OCI-LY7 (cell line): ENCODE measurements around the gene CDH12. TPM values are rescaled to one million over a fixed set of nuclear protein-coding genes. Genes with fewer than 3 reads are reported as not detected.
"Not testable (repeated sequence)": the region's sequence is repeated elsewhere in the genome, so short reads cannot be mapped to it uniquely, and the experiment has no call there.

Experiments
- BruUV-seq: library from RNA; stranded (reverse); fragments of 400-500 nt; replicated peaks from 2 replicates; lab custom pipeline; 2021; lab: Mats Ljungman, UMichigan
- CTCF ChIA-PET: fragments of 300-600 bp; sonication (Branson Sonifier 250); formaldehyde crosslinking; loops from one replicate; lab custom pipeline; 2022; ENCODE audit warnings: antibody characterized with exemption; ENCODE audit not compliant: unreplicated experiment; lab: Charles Lee
- POLR2A ChIA-PET: fragments of 300-600 bp; sonication (Branson Sonifier 250); formaldehyde crosslinking; loops from one replicate; lab custom pipeline; 2022; ENCODE audit warnings: antibody characterized with exemption; lab: Charles Lee
- DNase-seq: peaks from one replicate; pipeline ENCODE4 v3.0.0-alpha.2; 2015; ENCODE audit warnings: low spot score
- H2AFZ ChIP-seq: fragments of 200-600 bp; sonication (generic), shearing (Covaris generic); 2 replicates; pipeline ENCODE4 v1.6.1; 2014; ENCODE audit warnings: mild to moderate bottlenecking, antibody characterized with exemption, low read length, moderate library complexity
- H3K27ac ChIP-seq: fragments of 200-600 bp; sonication (generic); 2 replicates; pipeline ENCODE4 v1.5.1; 2014; ENCODE audit warnings: mixed run types, low read depth, mild to moderate bottlenecking, moderate library complexity, low read length, inconsistent platforms; ENCODE audit not compliant: poor library complexity, severe bottlenecking
- H3K36me3 ChIP-seq: fragments of 200-600 bp; sonication (generic); 2 replicates; pipeline ENCODE4 v1.6.1; 2014; ENCODE audit warnings: mild to moderate bottlenecking, antibody characterized with exemption, low read length, moderate library complexity, mixed read lengths; ENCODE audit not compliant: insufficient read depth
- H3K4me1 ChIP-seq: fragments of 200-600 bp; sonication (generic); 2 replicates; pipeline ENCODE4 v1.5.1; 2014; ENCODE audit warnings: mild to moderate bottlenecking, low read length; ENCODE audit not compliant: insufficient read depth, poor library complexity, severe bottlenecking
- H3K4me2 ChIP-seq: fragments of 200-600 bp; sonication (generic); 2 replicates; pipeline ENCODE4 v1.6.1; 2014; ENCODE audit warnings: mild to moderate bottlenecking, low read length
- H3K4me3 ChIP-seq: fragments of 200-600 bp; sonication (generic); 2 replicates; pipeline ENCODE4 v1.5.1; 2014; ENCODE audit warnings: mild to moderate bottlenecking, low read depth, low read length; ENCODE audit not compliant: poor library complexity, severe bottlenecking
- H3K79me2 ChIP-seq: fragments of 200-600 bp; sonication (generic); 2 replicates; pipeline ENCODE4 v1.6.1; 2016; ENCODE audit warnings: low read depth, mild to moderate bottlenecking, low read length, moderate library complexity, mixed read lengths; ENCODE audit not compliant: insufficient read depth
- H3K9me2 ChIP-seq: fragments of 200-600 bp; sonication (generic); 2 replicates; pipeline ENCODE4 v1.6.1; 2016; ENCODE audit warnings: mild to moderate bottlenecking, low read length, mixed read lengths; ENCODE audit not compliant: insufficient read depth
- H3K9me3 ChIP-seq: fragments of 200-600 bp; sonication (generic); 2 replicates; pipeline ENCODE4 v1.6.1; 2014; ENCODE audit warnings: mild to moderate bottlenecking, mixed run types, low read length, mixed read lengths
- H4K20me1 ChIP-seq: fragments of 200-600 bp; sonication (generic); 2 replicates; pipeline ENCODE4 v1.6.1; 2014; ENCODE audit warnings: mild to moderate bottlenecking, antibody characterized with exemption, low read length, moderate library complexity, mixed read lengths; ENCODE audit not compliant: insufficient read depth
- EZH2phosphoT487 ChIP-seq: fragments of 200-600 bp; sonication (generic); IDR thresholded peaks from 2 replicates; pipeline ENCODE4 v1.6.1; 2018; ENCODE audit warnings: low read depth, borderline replicate concordance, mild to moderate bottlenecking, mixed run types, antibody characterized with exemption, low read length, moderate library complexity, mixed read lengths
- intact Hi-C: fragments of 100-400 bp; cut with micrococcal nuclease; formaldehyde crosslinking; loops from one replicate; pipeline ENCODE4 v1.10.0; 2022; ENCODE audit not compliant: unreplicated experiment
- total RNA-seq, 2 experiments: library from RNA; depleted of rRNA in 1 of 2; stranded (reverse); fragments of >200 nt in 1 of 2; shearing (Covaris generic) in 1 of 2; gene quantifications; 2 replicates each; pipeline ENCODE4 v1.2.3, GENCODE V29; 2014 to 2022
- TF ChIP-seq, protein P1 (sequence below): fragments of 200-600 bp; sonication (generic); conservative IDR thresholded peaks from 2 replicates; pipeline ENCODE4 v1.5.1; 2014; ENCODE audit warnings: mild to moderate bottlenecking, antibody characterized with exemption, low read length, moderate library complexity, mixed read lengths

The CDH12 gene
- total RNA-seq, 2 experiments from 2014 or later: not detected

DNA sequence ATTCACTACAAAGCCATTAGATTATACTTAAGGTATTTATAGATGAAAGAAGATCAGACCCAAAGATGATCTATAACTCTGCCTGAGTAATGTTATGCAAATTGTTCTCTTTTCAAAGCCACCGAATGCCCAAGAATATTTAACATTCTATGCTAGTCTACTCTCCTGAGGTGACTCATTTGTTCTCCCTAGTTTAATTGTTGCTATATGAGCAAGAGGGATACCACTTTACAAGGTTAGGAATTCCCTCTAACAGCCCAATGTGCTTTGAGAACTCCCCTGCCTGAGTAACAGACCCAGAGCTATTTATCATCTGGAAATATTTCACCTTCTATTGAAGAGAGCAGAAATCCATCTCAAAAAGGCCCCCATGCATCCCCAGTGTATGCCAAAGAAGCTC is 867.3 kb downstream of the CDH12 start:
- BruUV-seq, CTCF ChIA-PET, H3K27ac ChIP-seq, H3K4me1 ChIP-seq, H4K20me1 ChIP-seq, H3K79me2 ChIP-seq, H3K9me2 ChIP-seq, POLR2A ChIA-PET, H3K4me2 ChIP-seq, DNase-seq, H3K9me3 ChIP-seq, H2AFZ ChIP-seq, intact Hi-C loops, H3K36me3 ChIP-seq, H3K4me3 ChIP-seq: not testable (repeated sequence)

DNA sequence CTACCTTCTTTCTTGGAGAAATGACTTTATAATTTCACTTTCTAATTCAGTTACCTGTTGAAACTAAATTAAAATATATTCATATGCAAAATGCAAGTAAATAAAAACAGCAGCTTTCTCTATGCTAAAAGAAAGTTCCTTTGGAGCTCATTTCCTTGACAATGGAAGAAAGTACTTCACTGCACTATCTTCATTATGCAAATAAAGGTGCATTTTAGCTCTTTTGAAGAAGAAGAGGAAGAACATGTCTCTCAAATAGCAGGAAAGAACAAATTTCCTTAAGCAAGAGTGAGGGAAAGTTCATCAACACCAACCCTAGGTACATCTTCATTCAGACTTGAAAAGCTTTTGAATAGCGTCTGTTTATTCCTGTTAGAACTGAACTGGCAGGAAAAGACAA is 901.6 kb downstream of the CDH12 start:
- H3K27ac ChIP-seq, H3K9me3 ChIP-seq, intact Hi-C loops: not testable (repeated sequence)

DNA sequence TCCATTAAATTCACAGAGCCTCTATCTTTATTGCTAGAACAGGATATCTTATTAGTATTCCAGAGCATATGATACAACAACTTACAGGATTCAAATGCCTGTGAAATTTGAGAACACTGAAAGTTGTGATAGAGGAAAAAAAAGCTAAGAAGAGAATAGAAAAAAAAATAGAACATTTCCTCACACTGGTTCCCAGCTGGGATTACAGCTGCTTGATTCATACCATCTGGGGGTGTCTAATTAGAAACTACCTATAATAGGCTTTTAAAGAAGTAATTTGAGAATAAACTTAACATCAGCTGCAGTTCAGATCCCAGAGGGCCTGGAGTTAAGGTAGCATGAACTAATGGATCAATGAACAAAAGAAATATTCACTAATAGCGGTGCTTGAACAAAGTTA is 922.0 kb downstream of the CDH12 start:
- Histone ChIP-seq H3K36me3 (no peaks in the 10 kb centered on the region), H3K27ac (no peak overlapping the region), H3K79me2 (no peaks in the 10 kb centered on the region), H3K4me2 (no peak overlapping the region), H3K4me1 (no peaks in the 10 kb centered on the region), H3K9me2 (no peaks in the 10 kb centered on the region), H4K20me1 (no peaks in the 10 kb centered on the region), H3K9me3 (no peaks in the 10 kb centered on the region), H2AFZ (no peak overlapping the region), H3K4me3 (no peak overlapping the region)
- CTCF ChIA-PET: no interaction called here
- TF ChIP-seq EZH2phosphoT487: no peak
- TF ChIP-seq, protein P1, sequence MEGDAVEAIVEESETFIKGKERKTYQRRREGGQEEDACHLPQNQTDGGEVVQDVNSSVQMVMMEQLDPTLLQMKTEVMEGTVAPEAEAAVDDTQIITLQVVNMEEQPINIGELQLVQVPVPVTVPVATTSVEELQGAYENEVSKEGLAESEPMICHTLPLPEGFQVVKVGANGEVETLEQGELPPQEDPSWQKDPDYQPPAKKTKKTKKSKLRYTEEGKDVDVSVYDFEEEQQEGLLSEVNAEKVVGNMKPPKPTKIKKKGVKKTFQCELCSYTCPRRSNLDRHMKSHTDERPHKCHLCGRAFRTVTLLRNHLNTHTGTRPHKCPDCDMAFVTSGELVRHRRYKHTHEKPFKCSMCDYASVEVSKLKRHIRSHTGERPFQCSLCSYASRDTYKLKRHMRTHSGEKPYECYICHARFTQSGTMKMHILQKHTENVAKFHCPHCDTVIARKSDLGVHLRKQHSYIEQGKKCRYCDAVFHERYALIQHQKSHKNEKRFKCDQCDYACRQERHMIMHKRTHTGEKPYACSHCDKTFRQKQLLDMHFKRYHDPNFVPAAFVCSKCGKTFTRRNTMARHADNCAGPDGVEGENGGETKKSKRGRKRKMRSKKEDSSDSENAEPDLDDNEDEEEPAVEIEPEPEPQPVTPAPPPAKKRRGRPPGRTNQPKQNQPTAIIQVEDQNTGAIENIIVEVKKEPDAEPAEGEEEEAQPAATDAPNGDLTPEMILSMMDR: no peak
- intact Hi-C loops: no loop called here
- DNase-seq: no peak
- POLR2A ChIA-PET: interaction anchor here (1.2 kb wide), 1 partner anchor 14 kb away, joined by 4 read pairs; no protein-coding TSS in a partner anchor
- no TSS peak for BruUV-seq

More for the DNA sequence above, 901.6 kb downstream of the CDH12 start:
- H3K4me1 ChIP-seq, H2AFZ ChIP-seq, H3K4me3 ChIP-seq, BruUV-seq, POLR2A ChIA-PET, H3K36me3 ChIP-seq, H3K4me2 ChIP-seq, H3K79me2 ChIP-seq, DNase-seq, H4K20me1 ChIP-seq, CTCF ChIA-PET, H3K9me2 ChIP-seq: not testable (repeated sequence)
